K562 (cell line): Measurements from ENCODE around the gene NDUFS6. TPM values are rescaled to one million over a fixed set of nuclear protein-coding genes. Genes with fewer than 3 reads are reported as not detected.

Source experiments
- ATAC-seq: fragments of 200-7000 bp; cut with Tn5 transposase; 3 replicates; pipeline ENCODE4 v1.9.1; 2020; ENCODE audit warnings: moderate library complexity
- BruUV-seq: library from RNA; stranded (reverse); fragments of 400-500 nt; replicated peaks from 2 replicates; lab custom pipeline; 2021; lab: Mats Ljungman, UMichigan
- CTCF ChIA-PET: fragments of 300-600 bp; formaldehyde crosslinking; extraction: SDS; loops from one replicate; lab custom pipeline; 2021; ENCODE audit warnings: low intra/inter-chr PET ratio; lab: Yijun Ruan, JAX
- POLR2A ChIA-PET: fragments of 300-600, 350-650 bp; sonication (Branson Sonifier 250); formaldehyde crosslinking; extraction: SDS; loops from one replicate; lab custom pipeline; 2021; ENCODE audit warnings: antibody characterized with exemption, inconsistent platforms; lab: Yijun Ruan, JAX
- DNase-seq, 4 experiments: peaks; one replicate each; pipeline versions ENCODE4 v3.0.0 to v3.0.0-alpha.2; 2011 to 2018; ENCODE audit warnings: low spot score in 3 of 4, mixed read lengths in 3 of 4; ENCODE audit errors: extremely low read depth in 1 of 4
- FAIRE-seq: peaks from 2 replicates; lab custom pipeline; 2011; peaks lifted over from hg19 to GRCh38; lab: Jason Lieb, UNC
- H2AFZ ChIP-seq: 2 replicates; pipeline ENCODE4 v1.6.0; 2011; ENCODE audit warnings: low read depth, low read length, control low read depth, inconsistent platforms
- H3K27ac ChIP-seq: fragments of 200-600 bp; 3 replicates; pipeline ENCODE4 v1.8.0; 2011; ENCODE audit warnings: low read depth, mild to moderate bottlenecking, control low read depth, inconsistent platforms, low read length, moderate library complexity, mixed read lengths; ENCODE audit errors: extremely low read depth
- H3K27me3 ChIP-seq, 2 experiments: fragments of 300-600 bp in 1 of 2; 2 replicates in 1 of 2; 3 replicates in 1 of 2; pipeline versions ENCODE4 v1.6.0 to v1.8.0; 2011; ENCODE audit warnings: inconsistent platforms in 2 of 2, low read length in 2 of 2, mild to moderate bottlenecking in 1 of 2, mixed read lengths in 1 of 2, moderate library complexity in 1 of 2; ENCODE audit not compliant: control insufficient read depth in 2 of 2, insufficient read depth in 2 of 2
- H3K36me3 ChIP-seq: fragments of 300-600 bp; 3 replicates; pipeline ENCODE4 v1.8.0; 2011; ENCODE audit warnings: mild to moderate bottlenecking, low read length, inconsistent platforms; ENCODE audit not compliant: control insufficient read depth, insufficient read depth
- H3K4me1 ChIP-seq, 2 experiments: fragments of 200-600 bp in 1 of 2; replicated peaks in 1 of 2; 2 replicates in 1 of 2; 3 replicates in 1 of 2; pipeline versions ENCODE4 v1.5.1 to v1.8.0; 2011; ENCODE audit warnings: inconsistent platforms in 2 of 2, low read length in 2 of 2, mild to moderate bottlenecking in 1 of 2, mixed read lengths in 1 of 2, moderate library complexity in 1 of 2; ENCODE audit not compliant: control insufficient read depth in 2 of 2, insufficient read depth in 2 of 2
- H3K4me2 ChIP-seq: 2 replicates; pipeline ENCODE4 v1.6.1; 2011; ENCODE audit warnings: low read length, control low read depth, inconsistent platforms, mixed read lengths; ENCODE audit not compliant: insufficient read depth
- H3K4me3 ChIP-seq: fragments of 200-600 bp; sonication (generic), shearing (Covaris generic); 2 replicates; pipeline ENCODE4 v1.5.1; 2016; ENCODE audit warnings: control low read depth, inconsistent platforms
- H3K79me2 ChIP-seq: fragments of 200-600 bp; 3 replicates; pipeline ENCODE4 v1.8.0; 2011; ENCODE audit warnings: low read length, inconsistent platforms; ENCODE audit not compliant: control insufficient read depth, insufficient read depth
- H3K9ac ChIP-seq, 2 experiments: 2 replicates each; pipeline versions ENCODE4 v1.6.0 to v1.6.1; 2011; ENCODE audit warnings: low read depth in 2 of 2, low read length in 2 of 2, control low read depth in 1 of 2, inconsistent platforms in 1 of 2, mild to moderate bottlenecking in 1 of 2, mixed read lengths in 1 of 2; ENCODE audit not compliant: insufficient read depth in 1 of 2
- H3K9me1 ChIP-seq: one replicate; pipeline ENCODE4 v1.6.0; 2011; ENCODE audit warnings: inconsistent platforms, mild to moderate bottlenecking, low read length, moderate library complexity; ENCODE audit not compliant: control insufficient read depth, insufficient read depth
- H3K9me3 ChIP-seq: replicated peaks from 2 replicates; pipeline ENCODE4 v1.5.1; 2011; ENCODE audit warnings: low read depth, low read length, inconsistent platforms; ENCODE audit not compliant: control insufficient read depth, insufficient read depth
- H4K20me1 ChIP-seq: replicated peaks from 2 replicates; pipeline ENCODE4 v1.6.1; 2011; ENCODE audit warnings: low read length, inconsistent platforms, mixed read lengths; ENCODE audit not compliant: control insufficient read depth, insufficient read depth
- ATF7 ChIP-seq: fragments of 450-650 bp; IDR thresholded peaks from 2 replicates; pipeline ENCODE4 v1.7.1; 2014; ENCODE audit warnings: mild to moderate bottlenecking, moderate library complexity
- BRF2 ChIP-seq: IDR thresholded peaks from 3 replicates; pipeline ENCODE4 v1.6.1; 2011; ENCODE audit warnings: borderline replicate concordance, mild to moderate bottlenecking; ENCODE audit not compliant: insufficient read length, insufficient read depth
- ESRRB ChIP-seq: fragments of 250-450 bp; sonication (Bioruptor Pico); IDR thresholded peaks from 2 replicates; pipeline ENCODE4 v1.5.0; 2020; ENCODE audit warnings: mild to moderate bottlenecking, moderate library complexity, borderline replicate concordance
- HMGXB4 ChIP-seq: sonication (generic); formaldehyde crosslinking; IDR thresholded peaks from 2 replicates; pipeline ENCODE4 v1.8.1; 2023; ENCODE audit warnings: mild to moderate bottlenecking, missing genetic modification reagents
- MAFK ChIP-seq: IDR thresholded peaks from 2 replicates; pipeline ENCODE4 v1.6.1; 2011; ENCODE audit warnings: low read length, improper control_type of control experiment
- MYC ChIP-seq, 2 experiments: fragments of 250-450 bp in 1 of 2; sonication (Bioruptor Pico) in 1 of 2; IDR thresholded peaks; 2 replicates each; pipeline versions ENCODE4 v1.5.1 to v1.6.1; 2012 to 2021; ENCODE audit warnings: low read depth in 2 of 2, borderline replicate concordance in 1 of 2, improper control_type of control experiment in 1 of 2, low read length in 1 of 2, mild to moderate bottlenecking in 1 of 2, moderate library complexity in 1 of 2
- RBFOX2 ChIP-seq: fragments of 200-400 bp; formaldehyde crosslinking; IDR thresholded peaks from 2 replicates; pipeline ENCODE4 v1.6.1; 2017; ENCODE audit warnings: low read depth, mild to moderate bottlenecking, low read length, moderate library complexity
- SAFB ChIP-seq: fragments of 200-400 bp; formaldehyde crosslinking; IDR thresholded peaks from 2 replicates; pipeline ENCODE4 v1.6.1; 2017; ENCODE audit warnings: low read depth, low read length, borderline replicate concordance
- TBP ChIP-seq: optimal IDR thresholded peaks from 2 replicates; pipeline ENCODE3; 2011; ENCODE audit warnings: low read depth, low read length, improper control_type of control experiment
- TEAD2 ChIP-seq: fragments of 450-650 bp; IDR thresholded peaks from 2 replicates; pipeline ENCODE4 v1.6.1; 2016; ENCODE audit warnings: missing genetic modification characterization, control low read depth, missing compliant biosample characterization
- ZKSCAN8 ChIP-seq: fragments of 200-800 bp; sonication (Bioruptor generic); IDR thresholded peaks from 2 replicates; pipeline ENCODE4 v1.6.1; 2016; ENCODE audit warnings: missing genetic modification characterization, missing compliant biosample characterization
- ZNF311 ChIP-seq: fragments of 250-450 bp; sonication (Bioruptor Pico); IDR thresholded peaks from 2 replicates; pipeline ENCODE4 v1.4.0; 2020; ENCODE audit warnings: mild to moderate bottlenecking, moderate library complexity
- ZNF696 ChIP-seq: fragments of 250-450 bp; sonication (Bioruptor Pico); conservative IDR thresholded peaks from 2 replicates; pipeline ENCODE4 v1.4.0; 2020; ENCODE audit warnings: mild to moderate bottlenecking, moderate library complexity
- ZNF707 ChIP-seq: fragments of 250-450 bp; sonication (Bioruptor Pico); conservative IDR thresholded peaks from 2 replicates; pipeline ENCODE4 v1.8.0; 2022; ENCODE audit warnings: inconsistent platforms, mild to moderate bottlenecking, moderate library complexity
- ZNF740 ChIP-seq, 3 experiments: fragments of 200-800 bp in 1 of 3; sonication (Bioruptor generic) in 1 of 3; sonication (generic) in 1 of 3; formaldehyde crosslinking in 1 of 3; IDR thresholded peaks; 2 replicates each; pipeline versions ENCODE4 v1.6.1 to v1.8.0; 2016 to 2022; ENCODE audit warnings: mild to moderate bottlenecking in 2 of 3, missing compliant biosample characterization in 2 of 3, missing genetic modification characterization in 2 of 3, missing genetic modification reagents in 1 of 3
- ZNF76 ChIP-seq: fragments of 250-450 bp; sonication (Bioruptor Pico); IDR thresholded peaks from 2 replicates; pipeline ENCODE4 v1.4.0; 2020; ENCODE audit warnings: mild to moderate bottlenecking, moderate library complexity, borderline replicate concordance
- ZNF778 ChIP-seq: fragments of 450-650 bp; formaldehyde crosslinking; IDR thresholded peaks from 2 replicates; pipeline ENCODE4 v1.4.0; 2020; ENCODE audit warnings: mild to moderate bottlenecking, moderate library complexity
- WGBS: fragments of 100-300 bp; shearing (Covaris generic); methylation state at CpG from one replicate; pipeline ENCODE4 v1.1.6; 2016; ENCODE audit warnings: low coverage, mixed read lengths; ENCODE audit not compliant: insufficient coverage; ENCODE audit errors: missing lambda C conversion rate; 5-methylcytosine and 5-hydroxymethylcytosine counted together
- in situ Hi-C: fragments of 300-500 bp; cut with MboI; formaldehyde crosslinking; loops from 4 replicates; pipeline ENCODE4 v1.15.0; 2018; ENCODE audit warnings: inconsistent platforms, mixed read lengths
- intact Hi-C: fragments of 100-400 bp; cut with micrococcal nuclease; formaldehyde crosslinking; loops from 2 replicates; pipeline ENCODE4 v1.14.2; 2022
- polyA plus RNA-seq, 8 experiments: library from polyadenylated mRNA; depleted of rRNA in 4 of 8; stranded (reverse) in 5 of 8; unstranded in 3 of 8; fragments of >200 nt; fragmentation: Nextera tagmentation in 2 of 8; fragmentation: Illumina TruSeq in 1 of 8; extraction: Ambion mirVana in 2 of 8; extraction: Trizol in 1 of 8; gene quantifications; 2 replicates each; pipeline versions ENCODE4 v1.2.1 to v1.2.3, GENCODE V29; 2011 to 2014; ENCODE audit warnings: inconsistent platforms in 1 of 8, missing spikeins in 1 of 8
- total RNA-seq, 7 experiments: library from RNA; depleted of rRNA in 6 of 7; stranded (reverse); fragments of >200 nt in 6 of 7; fragmentation: Illumina TruSeq in 2 of 7; extraction: Trizol in 2 of 7; gene quantifications; 2 replicates each; pipeline versions ENCODE4 v1.2.1 to v1.2.3, GENCODE V29; 2011 to 2021; ENCODE audit warnings: low replicate concordance in 1 of 7

The NDUFS6 gene
- total and polyA plus RNA-seq, 9 of the 15 experiments (the other 6 are each of a cell fraction or from before 2014, with no cell fraction given): 36.1 to 291 (median 77.0) TPM

GRCh38 chr5:1808439-1808838 is 7.2 kb downstream of the NDUFS6 start:
- ChIA-PET CTCF (no interaction called here), POLR2A (interaction anchor here (0.9 to 2.4 kb wide), 2 partner anchors 9 to 37 kb away, joined by 3 to 7 read pairs; partner anchors contain the start of gene MRPL36)
- peak; percentile 37 for FAIRE-seq
- 48% methylated on average over 3 of the region's 3 CpGs for whole genome bisulfite sequencing
- no peak for DNase-seq
- TF ChIP-seq ZNF707 (CRISPR knock-in tag) (no peak), MYC (IDR thresholded peaks at IDR 0.05; ENCODE audit: low read depth, low read length) (no peak), MYC (CRISPR knock-in tag; IDR thresholded peaks at IDR 0.05; ENCODE audit: borderline replicate concordance, low read depth) (no peak), ZNF311 (CRISPR knock-in tag) (no peak), ATF7 (no peak), RBFOX2 (no peak), TEAD2 (tag) (no peak), HMGXB4 (no peak), ESRRB (CRISPR knock-in tag) (no peak), SAFB (no peak), ZNF740 (CRISPR knock-in tag; IDR thresholded peaks at IDR 0.05) (no peak), ZNF740 (tag; IDR thresholded peaks at IDR 0.05) (no peak), TBP (no peak), ZKSCAN8 (CRISPR knock-in tag) (no peak), ZNF76 (CRISPR knock-in tag) (no peak), ZNF696 (CRISPR knock-in tag) (no peak), ZNF778 (CRISPR knock-in tag) (no peak), MAFK (no peak), BRF2 (no peak)
- Histone ChIP-seq H3K27me3 (no peaks in the 10 kb centered on the region), H2AFZ (no peak overlapping the region), H4K20me1 (peaks cover 4% of the 10 kb centered on the region; the same call in 1 of the 2 replicates), H3K27ac (no peak overlapping the region), H3K4me1 (peaks cover 0 to 7% of the 10 kb centered on the region in 2 experiments; a peak in 1 of 5 replicates), H3K4me2 (no peak overlapping the region), H3K36me3 (peaks cover 100% of the 10 kb centered on the region), H3K9me1 (peaks cover 4% of the 10 kb centered on the region), H3K9ac (no peak overlapping the region), H3K9me3 (no peaks in the 10 kb centered on the region), H3K4me3 (no peak overlapping the region), H3K79me2 (peaks cover 94% of the 10 kb centered on the region)
- no TSS peak for BruUV-seq
- no peak for ATAC-seq
- in situ Hi-C loops (no loop called here), intact Hi-C loops (no loop called here)
